ENCODE data around the gene MS4A5. TPM values are rescaled to one million over a fixed set of nuclear protein-coding genes. Genes with fewer than 3 reads are reported as not detected.

The MS4A5 gene
- total RNA-seq, 2 experiments from 2014 or later = not detected

Other genes starting within 250 kb of the MS4A5 start
- gene MS4A6A, start 246.5 kb upstream of the MS4A5 start, total RNA-seq = 1 to 10 TPM in 1 of 2 experiments, under 1 TPM in 1; 0.55 to 1.2 TPM
- not detected for gene MS4A4E, start 186.4 kb upstream of the MS4A5 start, total RNA-seq
- under 1 TPM in 1 of 2 experiments, not detected in 1; 0.45 TPM for gene MS4A4A, start 148.9 kb upstream of the MS4A5 start, total RNA-seq
- not detected for gene MS4A6E, start 102.3 kb upstream of the MS4A5 start, total RNA-seq
- 1 to 10 TPM in 1 of 2 experiments, under 1 TPM in 1; 0.99 to 1.6 TPM for gene MS4A7, start 51.0 kb upstream of the MS4A5 start, total RNA-seq
- under 1 TPM in 1 of 2 experiments, not detected in 1; 0.11 TPM for gene MS4A14, start 33.1 kb upstream of the MS4A5 start, total RNA-seq
- gene MS4A1, start 26.3 kb downstream of the MS4A5 start, total RNA-seq = 10 to 100 TPM in 1 of 2 experiments, 1 to 10 TPM in 1; 9.0 to 11.2 TPM
- gene MS4A12, start 63.2 kb downstream of the MS4A5 start, total RNA-seq = not detected
- not detected for gene MS4A13, start 85.8 kb downstream of the MS4A5 start, total RNA-seq